HG03442 (cell line): ENCODE results near the gene TLN1.

Source experiments
- ATAC-seq: cut with Tn5 transposase; IDR thresholded peaks from one replicate; pipeline ENCODE4 v1.9.1; 2021; ENCODE audit warnings: mild to moderate bottlenecking, moderate library complexity; ENCODE audit not compliant: unreplicated experiment

TLN1 gene

GRCh38 chr9:35686222-35687203, 45.5 kb downstream of the TLN1 start:
- no peak for ATAC-seq

- ATAC-seq = no peak
Observed at GRCh38 chr9:35685506-35685905, 46.5 kb downstream of the TLN1 start.

- no peak for ATAC-seq
Observed at GRCh38 chr9:35684921-35685320, 47.1 kb downstream of the TLN1 start.

- ATAC-seq = no peak
Observed at GRCh38 chr9:35683323-35683722, 48.7 kb downstream of the TLN1 start.

- ATAC-seq = no peak
Observed at GRCh38 chr9:35682520-35683315, 49.3 kb downstream of the TLN1 start.

GRCh38 chr9:35682051-35682450, 49.9 kb downstream of the TLN1 start:
- ATAC-seq = no peak

GRCh38 chr9:35681341-35682002, 50.5 kb downstream of the TLN1 start:
- ATAC-seq = no peak

- ATAC-seq = no peak
Observed at GRCh38 chr9:35680331-35681105, 51.5 kb downstream of the TLN1 start.

- ATAC-seq = no peak
Observed at GRCh38 chr9:35679766-35680330, 52.1 kb downstream of the TLN1 start.

- ATAC-seq = no peak
Observed at GRCh38 chr9:35679091-35679490, 52.9 kb downstream of the TLN1 start.

- no peak for ATAC-seq
Observed at GRCh38 chr9:35675732-35676392, 56.1 kb downstream of the TLN1 start.

GRCh38 chr9:35675204-35675603, 56.8 kb downstream of the TLN1 start:
- ATAC-seq = no peak

- ATAC-seq = no peak
Observed at GRCh38 chr9:35674025-35674361, 58.0 kb downstream of the TLN1 start.

- no peak for ATAC-seq
Observed at GRCh38 chr9:35673132-35674024, 58.6 kb downstream of the TLN1 start, which contains the start of gene CA9. TSS of gene CA9 (plus strand) at chr9:35673928. CDS start at chr9:35673960, 32 bp downstream.

- no peak for ATAC-seq
Observed at GRCh38 chr9:35669331-35670145, 62.5 kb downstream of the TLN1 start.

GRCh38 chr9:35667939-35668338, 64.1 kb downstream of the TLN1 start:
- no peak for ATAC-seq

GRCh38 chr9:35666549-35666948, 65.4 kb downstream of the TLN1 start:
- no peak for ATAC-seq

GRCh38 chr9:35666045-35666444, 66.0 kb downstream of the TLN1 start:
- ATAC-seq = no peak
